GM21381 (cell line): ENCODE data around the gene SIRT4.
"Not testable (repeated sequence)": the region's sequence is repeated elsewhere in the genome, so short reads cannot be mapped to it uniquely, and the experiment has no call there.

Experiments
- ATAC-seq: cut with Tn5 transposase; IDR thresholded peaks from one replicate; pipeline ENCODE4 v1.9.1; 2021; ENCODE audit warnings: mild to moderate bottlenecking, moderate library complexity; ENCODE audit not compliant: unreplicated experiment

SIRT4 gene

DNA sequence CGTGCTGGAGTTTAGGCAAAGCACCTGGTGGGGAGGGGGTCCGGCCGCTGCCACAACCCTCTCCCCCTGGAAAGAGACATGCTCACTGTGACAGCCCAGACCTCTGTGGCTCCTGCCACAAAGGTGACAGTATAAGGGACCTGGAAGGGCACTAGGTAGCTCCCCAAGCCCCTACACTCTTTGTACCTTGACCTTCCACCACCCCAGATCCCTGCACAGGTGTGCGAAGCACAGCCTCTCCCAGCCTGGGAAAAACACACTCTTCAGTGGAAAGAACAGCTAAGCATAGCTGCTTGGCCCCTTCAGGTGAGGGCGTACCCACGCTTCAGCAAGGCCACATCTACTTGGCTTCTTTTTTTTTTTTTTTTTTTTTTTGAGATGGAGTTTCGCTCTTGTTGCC, 30.4 kb downstream of the SIRT4 start:
- no peak for ATAC-seq

DNA sequence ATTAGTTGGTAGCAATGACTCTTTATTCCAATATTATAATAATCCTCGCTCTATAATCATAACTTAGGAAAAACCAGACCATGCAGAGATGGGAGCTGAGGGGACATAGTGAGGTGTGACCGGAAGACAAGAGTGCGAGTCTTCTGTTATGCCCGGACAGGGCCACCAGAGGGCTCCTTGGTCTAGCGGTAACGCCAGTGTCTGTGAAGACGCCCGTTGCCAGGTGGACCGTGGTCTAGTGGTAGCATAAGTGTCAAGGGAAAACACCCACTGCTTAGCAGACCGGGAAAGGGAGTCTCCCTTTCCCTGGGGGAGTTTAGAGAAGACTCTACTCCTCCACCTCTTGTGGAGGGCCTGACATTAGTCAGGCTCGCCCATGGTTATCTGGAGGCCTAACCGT, 33.3 kb downstream of the SIRT4 start:
- not testable (repeated sequence) for ATAC-seq

DNA sequence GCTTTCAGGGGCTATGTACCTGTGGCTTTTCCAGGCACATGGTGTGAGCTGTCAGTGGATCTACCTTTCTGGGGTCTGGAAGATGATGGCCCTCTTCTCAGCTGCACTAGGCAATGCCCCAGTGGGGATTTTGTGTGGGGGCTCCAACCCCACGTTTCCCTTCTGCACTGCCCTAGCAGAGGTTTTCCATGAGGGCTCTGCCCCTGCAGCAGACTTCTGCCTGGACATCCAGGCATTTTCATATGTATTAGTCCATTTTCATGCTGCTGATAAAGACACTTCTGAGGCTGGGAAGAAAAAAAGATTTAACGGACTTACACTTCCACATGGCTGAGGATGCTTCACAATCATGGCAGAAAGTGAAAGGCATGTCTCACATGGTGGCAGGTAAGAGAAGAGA, 34.3 kb downstream of the SIRT4 start:
- ATAC-seq, result not testable (repeated sequence)

DNA sequence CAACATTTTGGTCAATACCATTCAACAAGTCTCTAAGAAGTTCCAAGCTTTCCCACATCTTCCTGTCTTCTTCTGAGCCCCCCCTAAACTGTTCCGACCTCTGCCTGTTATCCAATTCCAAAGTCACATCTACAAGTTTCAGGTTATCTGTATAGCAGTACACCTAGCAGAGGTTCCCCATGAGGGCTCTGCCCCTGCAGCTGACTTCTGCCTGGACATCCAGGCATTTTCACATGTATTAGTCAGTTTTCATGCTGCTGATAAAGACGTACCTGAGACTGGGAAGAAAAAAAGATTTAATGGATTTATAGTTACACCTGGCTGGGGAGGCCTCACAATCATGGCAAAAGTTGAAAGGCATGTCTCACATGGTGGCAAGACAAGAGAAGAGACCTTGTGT, 35.6 kb downstream of the SIRT4 start:
- no peak for ATAC-seq

DNA sequence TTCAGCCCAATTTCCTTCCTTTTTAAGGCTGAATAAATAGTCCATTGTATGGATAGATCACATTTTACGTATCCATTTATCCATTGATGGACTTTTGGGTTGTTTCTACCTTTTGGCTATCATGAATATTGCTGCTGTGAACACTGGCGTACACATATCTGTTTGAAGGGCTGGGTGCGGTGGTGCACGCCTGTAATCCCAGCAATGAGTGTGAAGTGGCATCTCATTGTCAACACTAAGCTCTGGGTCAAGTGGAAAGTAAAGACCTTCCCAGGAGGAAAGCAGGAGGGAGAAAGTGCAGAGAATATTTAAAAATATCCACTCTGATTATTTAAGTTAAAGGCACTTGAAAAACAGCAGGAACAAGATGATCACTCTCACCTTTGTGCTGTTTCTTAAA, 37.1 kb downstream of the SIRT4 start:
- ATAC-seq, result no peak

DNA sequence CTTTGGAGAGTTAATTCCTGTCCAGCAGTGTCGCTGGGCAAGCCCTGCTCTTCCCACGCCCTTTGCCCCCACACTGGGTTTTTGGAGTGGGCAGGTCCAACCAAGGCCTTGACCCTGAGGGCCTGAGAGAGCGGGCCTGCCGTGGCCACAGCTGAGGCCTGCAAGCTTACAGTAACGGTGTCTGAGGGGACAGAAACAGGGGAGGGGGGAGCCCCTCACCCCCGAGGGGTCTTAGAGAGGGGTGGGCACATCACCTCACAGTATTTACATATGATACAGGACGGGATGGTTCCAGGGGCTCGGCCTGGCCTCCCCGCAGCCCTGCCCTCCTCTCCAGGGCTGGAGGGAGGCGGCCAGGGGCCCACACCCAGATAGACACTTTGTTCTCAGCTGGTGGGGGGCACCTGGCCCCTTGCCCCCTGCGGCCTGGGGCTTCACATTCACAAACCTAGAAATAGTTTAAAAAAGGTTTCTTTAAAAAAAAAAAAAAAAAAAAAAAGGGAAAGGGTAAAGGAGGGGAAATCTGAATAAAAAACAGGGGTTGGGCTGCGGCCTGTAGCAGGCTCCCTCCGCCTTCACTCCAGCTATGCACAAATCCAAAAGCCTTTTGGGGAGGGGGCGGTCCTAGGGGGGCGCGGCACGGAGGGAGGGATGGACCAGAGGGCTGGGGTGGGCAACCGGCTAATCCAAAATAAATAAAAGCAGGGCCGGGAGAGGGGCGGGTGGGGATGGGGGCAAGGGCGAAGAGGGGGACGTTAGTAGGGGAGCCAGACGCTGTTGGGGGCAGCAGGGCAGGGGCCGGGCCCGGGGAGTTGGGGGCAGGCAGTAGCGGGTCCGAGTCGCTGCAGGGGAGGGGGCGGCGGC, 40.3 kb downstream of the SIRT4 start:
- ATAC-seq, result no peak

DNA sequence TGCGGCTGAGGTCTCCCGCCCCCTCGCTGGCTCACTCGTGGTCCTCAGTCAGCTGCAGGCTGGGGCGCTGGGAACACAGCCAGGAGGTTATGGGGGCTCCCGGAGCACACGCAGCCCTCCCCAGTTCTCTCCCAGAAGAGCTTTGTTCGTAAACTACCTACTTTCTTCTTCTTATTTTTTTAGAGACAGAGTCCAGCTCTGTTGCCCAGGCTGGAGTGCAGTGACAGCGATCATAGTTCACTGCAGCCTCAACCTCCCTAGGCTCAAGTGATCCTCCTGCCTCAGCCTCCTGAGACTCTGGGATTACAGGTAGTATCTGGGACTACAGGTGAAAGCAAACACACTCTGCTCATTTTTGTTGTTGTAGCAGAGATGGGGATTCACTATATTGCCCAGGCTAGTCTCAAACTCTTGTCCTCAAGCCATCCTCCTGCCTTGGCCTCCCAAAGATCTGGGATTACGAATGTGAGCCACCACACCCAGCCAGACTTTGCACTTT, 41.0 kb downstream of the SIRT4 start:
- no peak for ATAC-seq

DNA sequence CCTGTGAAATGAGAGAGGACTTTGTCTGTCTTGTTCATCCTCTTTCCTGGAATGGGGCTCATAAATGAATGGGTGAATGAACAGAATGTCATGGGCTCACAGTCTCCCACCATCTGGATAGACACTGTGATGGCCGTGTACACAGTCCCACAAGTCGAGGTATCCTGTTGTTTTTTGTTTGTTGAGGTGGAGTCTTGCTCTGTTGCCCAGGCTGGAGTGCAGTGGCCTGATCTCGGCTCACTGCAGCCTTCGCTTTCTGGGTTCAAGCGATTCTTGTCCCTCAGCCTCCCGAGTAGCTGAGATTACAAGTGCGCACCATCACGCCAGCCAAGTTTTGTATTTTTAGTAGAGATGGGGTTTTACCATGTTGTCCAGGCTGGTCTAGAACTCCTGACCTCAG, 41.6 kb downstream of the SIRT4 start:
- no peak for ATAC-seq

DNA sequence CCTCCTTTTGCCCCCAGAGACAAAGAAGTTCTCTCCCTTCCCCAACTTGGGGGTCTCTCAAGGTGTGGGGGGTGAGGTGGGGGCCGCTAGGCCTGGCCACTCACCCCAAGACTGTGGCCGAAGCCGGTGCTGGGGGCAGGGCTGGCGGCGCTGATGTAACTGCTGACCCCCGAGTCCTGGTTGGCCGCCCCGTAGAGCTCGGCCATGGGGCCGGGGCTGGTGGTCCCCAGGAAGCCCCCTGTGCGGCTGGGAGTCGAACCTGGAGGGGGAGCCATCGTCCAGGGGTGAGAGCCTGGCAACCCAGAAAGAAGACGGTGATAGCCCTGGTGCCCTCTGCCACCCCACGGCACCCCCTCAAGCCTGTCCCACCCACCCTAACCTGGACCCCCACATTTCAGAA, 43.9 kb downstream of the SIRT4 start:
- no peak for ATAC-seq

DNA sequence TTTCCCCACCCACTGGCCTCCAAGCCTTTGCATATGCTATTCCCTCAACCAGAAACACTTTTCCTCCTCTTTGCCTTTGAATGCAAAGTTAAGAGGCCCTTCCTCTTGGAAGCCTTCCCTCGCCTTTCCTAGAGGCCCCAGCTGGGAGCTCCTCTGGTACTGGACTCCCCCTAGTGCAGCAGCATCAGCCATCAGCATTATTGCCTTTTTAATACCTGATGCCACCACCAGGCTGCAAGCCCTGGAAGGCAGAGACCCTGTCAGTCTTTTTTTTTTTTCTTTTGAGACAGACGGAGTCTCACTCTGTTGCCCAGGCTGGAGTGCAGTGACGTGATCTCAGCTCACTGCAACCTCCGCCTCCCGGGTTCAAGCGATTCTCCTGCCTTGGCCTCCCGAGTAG, 44.6 kb downstream of the SIRT4 start:
- ATAC-seq, result no peak

DNA sequence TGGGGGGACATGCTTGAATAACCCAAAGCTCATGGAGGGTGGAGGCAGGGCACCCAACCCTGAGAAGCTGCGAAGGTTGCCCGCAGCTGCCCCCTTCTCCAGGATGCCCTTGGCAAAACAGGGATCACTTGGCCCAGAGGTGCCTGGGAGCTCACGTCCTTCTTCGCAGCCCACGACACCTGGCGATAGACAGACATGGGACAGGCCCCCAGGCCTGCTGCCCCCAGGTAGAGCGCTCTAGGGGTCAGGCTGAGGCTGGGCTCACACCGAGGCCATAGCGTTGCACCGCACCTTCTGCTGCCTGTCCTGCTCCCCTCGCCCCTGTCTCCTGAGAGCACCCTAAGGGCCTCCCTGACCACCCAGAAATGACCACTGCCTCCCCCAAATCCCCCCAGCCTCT, 45.6 kb downstream of the SIRT4 start:
- ATAC-seq, result no peak

DNA sequence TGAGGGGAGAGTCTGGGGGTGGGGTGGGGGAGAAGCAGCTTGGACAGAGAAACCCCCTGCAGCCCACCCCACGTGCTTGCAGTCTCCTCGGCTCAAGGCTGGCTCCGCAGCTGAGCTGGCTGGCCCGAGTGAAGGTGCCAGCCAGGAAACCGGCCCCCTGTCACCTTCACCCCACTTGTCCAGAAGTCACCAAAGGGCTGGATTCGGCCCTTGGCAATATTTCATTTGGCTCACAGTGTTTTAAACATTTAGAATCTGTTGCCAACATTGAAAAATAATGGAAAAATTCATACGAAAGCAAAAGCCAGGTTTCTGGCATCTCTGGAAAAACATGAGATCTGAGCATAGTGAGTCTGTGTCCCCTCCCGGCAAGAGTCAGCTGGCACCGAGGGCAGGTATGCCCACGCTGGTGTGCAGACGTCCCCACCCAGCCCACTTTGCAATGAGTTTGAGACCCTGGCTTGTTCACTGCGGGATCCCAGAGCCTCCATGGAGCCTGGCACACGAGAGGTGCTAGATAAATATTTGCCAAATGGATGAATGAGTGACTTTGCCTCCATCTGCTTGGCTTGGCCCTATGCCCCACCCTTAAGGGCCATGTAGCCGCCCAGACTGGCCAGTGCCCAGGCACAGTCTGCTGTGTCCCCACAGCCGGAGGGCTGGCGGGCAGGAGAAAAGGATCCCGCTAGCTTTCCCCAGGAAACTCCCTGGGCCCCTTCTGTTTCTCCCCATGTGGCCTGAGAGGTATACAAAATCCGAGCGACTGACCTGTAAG, 48.6 kb downstream of the SIRT4 start:
- no peak for ATAC-seq

DNA sequence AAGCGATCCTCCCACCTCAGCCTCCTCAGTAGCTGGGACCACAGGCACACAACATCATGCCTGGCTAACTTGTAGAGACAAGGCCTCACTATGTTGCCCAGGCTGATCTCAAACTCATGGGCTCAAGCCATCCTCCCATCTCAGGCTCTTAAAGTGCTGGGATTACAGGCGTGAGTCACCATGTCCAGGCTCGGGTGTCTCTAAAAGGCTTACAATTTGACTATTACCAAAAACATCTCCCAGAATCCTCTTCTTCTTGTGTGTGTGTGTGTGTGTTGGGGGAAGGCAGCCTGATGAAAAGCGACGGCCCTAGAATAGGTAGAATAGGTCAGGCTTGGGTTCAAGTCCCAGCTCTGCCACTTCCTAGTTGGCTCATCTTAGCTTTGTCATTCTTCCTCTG, 50.0 kb downstream of the SIRT4 start:
- no peak for ATAC-seq

DNA sequence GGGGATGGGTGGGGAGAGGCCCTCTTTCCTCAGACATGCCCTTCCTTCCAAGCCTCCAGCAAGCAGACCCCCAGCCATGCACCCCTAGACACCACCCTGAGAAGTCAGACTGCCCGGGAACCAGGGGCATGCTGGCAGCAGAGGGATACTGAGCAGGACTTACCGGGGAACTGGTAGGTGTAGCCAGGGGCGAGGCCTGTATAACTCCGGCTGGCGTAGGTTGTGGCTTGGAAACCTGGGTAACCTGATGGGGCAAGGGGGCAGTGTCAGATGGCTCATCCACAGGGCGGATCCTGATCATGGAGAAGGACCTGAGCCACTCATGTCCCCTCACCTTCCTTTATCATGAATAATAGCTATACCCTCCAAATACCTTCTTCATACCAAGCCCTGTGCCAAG, 51.0 kb downstream of the SIRT4 start:
- ATAC-seq, result no peak

DNA sequence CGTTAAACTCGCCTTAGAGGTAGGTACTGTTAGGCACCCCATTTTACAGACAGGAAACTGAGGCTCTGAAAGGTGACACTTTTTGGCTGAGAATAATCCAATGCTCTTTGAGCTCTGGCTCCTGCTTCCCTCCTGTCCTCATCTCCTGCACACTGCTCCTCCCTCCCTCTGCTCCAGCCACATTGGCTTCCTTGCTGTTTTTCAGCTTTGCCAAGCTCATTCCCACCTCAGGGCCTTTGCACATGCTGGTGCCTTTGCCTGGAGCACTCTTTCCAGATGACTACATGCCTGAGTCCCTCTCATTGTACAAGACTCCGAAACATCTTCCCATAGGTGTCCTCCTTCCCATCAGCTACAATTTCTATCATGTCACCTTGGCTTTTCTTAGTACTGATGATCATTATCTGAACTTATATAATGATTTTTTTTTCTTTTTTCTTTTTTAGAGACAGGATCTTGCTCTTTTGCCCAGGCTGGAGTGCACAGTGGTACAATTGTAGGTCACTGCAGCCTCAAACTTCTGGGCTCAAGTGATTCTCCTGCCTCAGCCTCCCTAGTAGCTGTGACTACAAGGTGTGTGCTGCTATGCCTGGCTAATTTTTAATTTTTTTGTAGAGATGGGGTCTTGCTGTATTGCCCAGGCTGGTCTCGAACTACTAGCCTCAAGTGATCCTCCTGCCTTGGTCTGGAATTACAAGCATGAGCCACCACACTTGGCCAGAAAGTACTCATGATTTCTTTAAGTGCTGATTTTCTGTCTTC, 51.6 kb downstream of the SIRT4 start:
- no peak for ATAC-seq

DNA sequence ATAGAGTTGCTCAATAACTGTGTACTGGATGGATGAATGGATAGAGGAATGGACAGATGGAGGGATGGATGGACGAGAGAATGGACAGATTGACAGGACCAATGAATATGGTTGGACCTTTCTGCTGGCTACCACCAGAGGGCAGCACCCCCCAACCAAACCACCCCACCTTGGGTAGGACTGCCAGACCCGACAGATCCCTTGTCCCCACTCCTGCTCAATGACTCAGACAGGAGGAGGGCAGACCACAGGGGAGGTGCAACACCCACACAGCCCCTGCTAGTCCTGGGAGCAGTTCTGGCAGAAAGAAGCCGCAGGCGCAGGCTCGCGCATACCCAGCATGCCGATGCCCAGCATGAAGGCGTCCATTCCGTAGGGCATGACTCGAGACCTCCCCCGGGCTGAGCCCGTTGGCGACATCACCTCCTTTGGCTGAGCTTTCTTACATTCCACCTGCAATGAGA, 54.5 kb downstream of the SIRT4 start:
- no peak for ATAC-seq

DNA sequence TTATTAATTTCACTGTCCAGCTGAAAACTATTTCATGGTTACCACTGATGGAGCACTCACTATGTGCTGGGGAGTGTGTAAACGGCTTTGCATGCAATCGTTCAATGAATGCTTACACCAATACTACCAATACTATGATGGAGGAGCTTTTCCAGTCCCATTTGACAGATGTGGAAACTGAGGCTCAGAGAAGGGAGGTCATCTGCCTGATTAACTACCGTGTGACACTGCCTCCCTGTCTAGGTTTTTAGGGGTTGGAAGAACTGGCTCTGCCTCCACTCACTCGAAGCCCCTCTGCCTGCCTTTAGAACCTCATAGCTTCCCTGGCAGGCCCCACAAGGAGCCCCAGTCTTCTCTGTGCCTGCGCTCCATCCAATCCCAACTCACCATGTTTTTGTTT, 55.0 kb downstream of the SIRT4 start:
- no peak for ATAC-seq

DNA sequence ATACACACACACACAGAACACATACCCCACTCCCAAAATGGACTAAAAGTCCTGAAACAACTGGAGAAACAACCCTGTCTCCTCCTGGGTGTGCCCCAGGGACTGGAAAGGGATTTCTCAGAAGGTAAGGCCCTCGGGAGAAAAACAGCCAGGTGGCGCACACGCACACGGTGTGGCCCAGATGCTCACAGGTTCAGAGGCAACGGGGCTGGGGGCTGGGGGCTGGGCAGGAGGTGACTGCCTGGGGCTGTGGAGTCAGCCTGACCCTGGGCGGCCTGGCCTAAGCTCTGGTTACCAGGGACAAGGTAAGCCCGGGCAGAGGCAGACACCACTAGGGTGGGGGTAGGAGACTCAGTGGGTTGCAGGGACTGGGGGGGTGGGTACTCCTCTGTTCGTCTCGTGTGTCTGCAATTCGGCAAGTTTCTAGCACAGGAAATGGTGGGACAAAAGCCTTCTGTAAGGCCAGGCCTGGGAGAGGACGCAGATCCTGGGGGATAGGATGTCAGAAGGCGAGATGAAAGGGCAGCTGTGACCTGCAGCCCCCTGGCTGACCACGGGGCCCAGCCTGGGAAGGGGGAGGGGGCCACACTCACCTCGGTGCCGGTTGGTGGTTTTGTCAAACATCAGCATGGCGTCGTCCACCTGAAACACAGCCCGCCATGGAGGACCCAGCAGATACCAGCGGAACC, 56.4 kb downstream of the SIRT4 start:
- ATAC-seq, result no peak

DNA sequence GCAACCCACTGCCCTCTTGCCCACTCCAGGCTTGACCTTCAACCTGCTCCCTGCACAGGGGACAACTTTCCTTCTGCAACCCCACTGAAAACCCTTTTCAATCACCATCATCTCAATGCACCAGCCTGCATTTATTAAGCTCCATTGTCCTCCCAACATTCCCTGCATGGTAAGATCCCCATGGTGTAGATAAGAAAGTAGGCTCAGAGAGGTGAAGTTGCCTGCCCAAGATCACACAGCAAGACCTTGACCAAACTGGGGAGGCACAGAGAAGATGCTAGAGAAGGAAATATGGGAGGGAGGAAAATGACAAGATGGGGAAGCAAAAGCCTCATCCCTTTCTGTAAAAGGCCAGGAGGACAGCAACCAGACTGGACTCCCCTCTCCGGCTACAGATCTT, 57.0 kb downstream of the SIRT4 start:
- no peak for ATAC-seq

DNA sequence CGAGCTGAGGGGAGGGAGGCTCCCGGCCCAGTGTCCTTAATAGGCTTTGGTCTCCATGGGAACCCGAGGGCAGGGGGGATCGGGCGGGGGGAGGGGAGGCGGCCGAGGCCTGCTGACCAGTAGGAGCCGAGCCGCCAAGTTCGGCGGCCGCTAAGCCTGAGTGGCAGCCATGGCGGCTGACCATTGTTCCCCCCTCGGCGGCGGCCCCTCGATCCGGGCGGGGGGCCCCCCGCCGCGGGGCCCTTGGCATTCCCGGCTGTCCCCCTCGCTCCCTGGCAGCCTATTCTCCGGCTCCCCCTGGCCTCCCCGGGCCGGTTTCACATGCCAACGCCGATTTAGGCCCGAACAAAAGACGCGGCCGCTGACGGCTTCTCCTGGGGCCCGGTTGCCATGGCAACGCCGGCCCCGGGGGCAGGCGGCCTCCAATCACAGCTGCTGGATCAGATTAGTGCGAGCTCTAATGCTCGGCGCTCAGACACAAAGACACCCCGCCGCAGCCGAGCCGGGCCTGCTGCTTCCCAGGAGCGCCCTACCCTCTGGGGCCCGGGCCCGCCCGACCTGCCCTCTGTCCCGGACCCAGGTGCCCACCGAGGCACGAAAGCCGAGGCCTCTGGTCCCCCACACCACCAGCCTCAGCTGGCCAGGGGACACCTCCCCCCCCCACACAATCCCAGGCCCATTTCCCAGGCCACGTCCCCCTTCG, 59.5 kb downstream of the SIRT4 start:
- ATAC-seq, result no peak
